ENCODE data around the gene NCK2. TPM values are rescaled to one million over a fixed set of nuclear protein-coding genes. Genes with fewer than 3 reads are reported as not detected.

Gene NCK2
- total and polyA plus RNA-seq, 2 donors from 2014 or later: 22.8 to 52.9 TPM

DNA sequence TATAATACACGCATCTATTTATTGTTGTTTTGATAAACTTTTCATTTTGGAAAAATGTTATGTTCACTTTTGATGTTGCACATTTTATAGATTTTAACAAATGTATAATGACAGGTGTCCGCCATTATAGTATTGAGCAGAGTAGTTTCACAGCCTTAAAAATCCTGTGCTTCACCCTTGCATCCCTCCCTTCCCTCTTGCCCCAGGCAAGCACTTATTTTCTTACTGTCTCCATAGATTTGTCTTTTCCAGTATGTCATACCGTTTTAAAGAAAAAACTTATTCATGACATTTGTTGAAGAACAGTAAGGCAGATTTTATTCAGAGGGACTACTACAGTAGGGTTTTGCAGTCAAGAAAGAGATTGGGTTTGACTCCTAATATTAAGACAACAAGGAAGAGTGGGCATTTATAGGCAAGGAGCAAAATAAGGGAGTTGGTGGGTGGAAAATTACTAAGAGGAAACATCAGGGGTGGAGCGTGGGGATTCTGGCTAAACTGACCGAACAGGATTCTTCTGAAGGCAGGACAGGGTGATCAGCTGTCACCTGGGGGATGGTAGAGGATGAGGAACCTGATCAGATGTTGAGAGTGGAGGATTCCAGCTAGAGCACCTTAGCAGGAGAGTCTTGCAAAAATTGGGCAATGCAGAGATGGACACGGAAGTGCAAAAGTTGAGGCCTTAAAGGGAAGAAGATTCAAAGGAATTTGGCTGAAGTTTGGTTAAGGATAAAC lies 108.8 kb downstream of the NCK2 start:
- no peaks in the 10 kb centered on the region for H3K9me3 ChIP-seq (ENCODE audit: control insufficient read depth in 2 of 3, insufficient read depth in 1 of 3, low read length in 3 of 3)
- H3K4me3 ChIP-seq (ENCODE audit: low read length in 3 of 3): no peak overlapping the region
- intact Hi-C loops (cut with DNase I): no loop called here
- H3K36me3 ChIP-seq (ENCODE audit: control insufficient read depth in 2 of 3, insufficient read depth in 3 of 3, low read length in 3 of 3): no peaks in the 10 kb centered on the region
- H3K27ac ChIP-seq (ENCODE audit: low read depth in 2 of 2, low read length in 2 of 2): no peak overlapping the region
- H3K27me3 ChIP-seq (ENCODE audit: control insufficient read depth, insufficient read depth, low read length): no peaks in the 10 kb centered on the region
- H3K4me1 ChIP-seq (ENCODE audit: control insufficient read depth in 2 of 3, insufficient read depth in 2 of 3, low read depth in 1 of 3, low read length in 3 of 3): peaks cover 0 to 10% (median 0%) of the 10 kb centered on the region in 3 donors
- FAIRE-seq (no peak), DNase-seq (no peak)
- H3K9ac ChIP-seq (ENCODE audit: low read length in 3 of 3): no peak overlapping the region
- TF ChIP-seq, protein P1, sequence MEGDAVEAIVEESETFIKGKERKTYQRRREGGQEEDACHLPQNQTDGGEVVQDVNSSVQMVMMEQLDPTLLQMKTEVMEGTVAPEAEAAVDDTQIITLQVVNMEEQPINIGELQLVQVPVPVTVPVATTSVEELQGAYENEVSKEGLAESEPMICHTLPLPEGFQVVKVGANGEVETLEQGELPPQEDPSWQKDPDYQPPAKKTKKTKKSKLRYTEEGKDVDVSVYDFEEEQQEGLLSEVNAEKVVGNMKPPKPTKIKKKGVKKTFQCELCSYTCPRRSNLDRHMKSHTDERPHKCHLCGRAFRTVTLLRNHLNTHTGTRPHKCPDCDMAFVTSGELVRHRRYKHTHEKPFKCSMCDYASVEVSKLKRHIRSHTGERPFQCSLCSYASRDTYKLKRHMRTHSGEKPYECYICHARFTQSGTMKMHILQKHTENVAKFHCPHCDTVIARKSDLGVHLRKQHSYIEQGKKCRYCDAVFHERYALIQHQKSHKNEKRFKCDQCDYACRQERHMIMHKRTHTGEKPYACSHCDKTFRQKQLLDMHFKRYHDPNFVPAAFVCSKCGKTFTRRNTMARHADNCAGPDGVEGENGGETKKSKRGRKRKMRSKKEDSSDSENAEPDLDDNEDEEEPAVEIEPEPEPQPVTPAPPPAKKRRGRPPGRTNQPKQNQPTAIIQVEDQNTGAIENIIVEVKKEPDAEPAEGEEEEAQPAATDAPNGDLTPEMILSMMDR (IDR thresholded peaks at IDR 0.05; ENCODE audit: borderline replicate concordance, extremely low read depth, insufficient read depth): no peak

DNA sequence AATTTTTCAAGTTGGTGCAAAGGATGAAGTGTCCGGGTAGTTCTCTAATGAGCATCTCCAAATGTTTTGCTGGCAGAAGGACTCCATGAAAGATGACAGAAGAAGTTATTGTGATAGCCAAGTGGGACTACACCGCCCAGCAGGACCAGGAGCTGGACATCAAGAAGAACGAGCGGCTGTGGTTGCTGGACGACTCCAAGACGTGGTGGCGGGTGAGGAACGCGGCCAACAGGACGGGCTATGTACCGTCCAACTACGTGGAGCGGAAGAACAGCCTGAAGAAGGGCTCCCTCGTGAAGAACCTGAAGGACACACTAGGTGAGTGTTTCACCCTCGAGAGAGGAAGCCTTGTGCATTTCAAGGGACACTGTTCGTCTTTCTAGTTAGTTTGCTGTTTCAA lies 110.3 kb downstream of the NCK2 start:
- Histone ChIP-seq H3K36me3 (ENCODE audit: control insufficient read depth in 2 of 3, insufficient read depth in 3 of 3, low read length in 3 of 3) (no peaks in the 10 kb centered on the region), H3K9ac (ENCODE audit: low read length in 3 of 3) (no peak overlapping the region), H3K4me3 (ENCODE audit: low read length in 3 of 3) (no peak overlapping the region), H3K27me3 (ENCODE audit: control insufficient read depth, insufficient read depth, low read length) (no peaks in the 10 kb centered on the region), H3K27ac (ENCODE audit: low read depth in 2 of 2, low read length in 2 of 2) (no peak overlapping the region), H3K9me3 (ENCODE audit: control insufficient read depth in 2 of 3, insufficient read depth in 1 of 3, low read length in 3 of 3) (no peaks in the 10 kb centered on the region), H3K4me1 (ENCODE audit: control insufficient read depth in 2 of 3, insufficient read depth in 2 of 3, low read depth in 1 of 3, low read length in 3 of 3) (peaks cover 0 to 10% (median 0%) of the 10 kb centered on the region in 3 donors)
- intact Hi-C loops (cut with DNase I): no loop called here
- TF ChIP-seq, protein P1 (IDR thresholded peaks at IDR 0.05; ENCODE audit: borderline replicate concordance, extremely low read depth, insufficient read depth): no peak
- DNase-seq (no peak), FAIRE-seq (no peak)

DNA sequence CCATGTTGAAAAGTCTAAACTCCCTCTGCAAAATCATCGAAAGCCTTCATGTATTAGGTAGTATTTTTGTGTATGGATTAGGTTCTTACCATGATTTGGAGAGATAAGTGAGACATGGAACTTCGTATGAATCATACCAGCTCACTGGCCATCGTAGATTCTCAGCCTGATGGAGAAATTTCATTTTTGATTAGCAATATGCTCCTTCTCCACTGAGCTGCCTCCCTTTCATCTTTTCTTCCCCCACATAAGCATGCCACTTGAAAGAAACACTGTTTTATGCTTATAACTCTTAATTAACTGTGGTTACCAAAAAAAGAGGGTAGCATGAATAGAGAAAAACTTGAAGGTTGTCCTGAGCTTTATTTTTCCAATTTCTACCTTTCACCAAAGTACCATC lies 111.9 kb downstream of the NCK2 start:
- Histone ChIP-seq H3K9ac (ENCODE audit: low read length in 3 of 3) (no peak overlapping the region), H3K27me3 (ENCODE audit: control insufficient read depth, insufficient read depth, low read length) (no peaks in the 10 kb centered on the region), H3K27ac (ENCODE audit: low read depth in 2 of 2, low read length in 2 of 2) (no peak overlapping the region), H3K9me3 (ENCODE audit: control insufficient read depth in 2 of 3, insufficient read depth in 1 of 3, low read length in 3 of 3) (no peaks in the 10 kb centered on the region), H3K4me1 (ENCODE audit: control insufficient read depth in 2 of 3, insufficient read depth in 2 of 3, low read depth in 1 of 3, low read length in 3 of 3) (peaks cover 0 to 10% (median 0%) of the 10 kb centered on the region in 3 donors), H3K4me3 (ENCODE audit: low read length in 3 of 3) (no peak overlapping the region), H3K36me3 (ENCODE audit: control insufficient read depth in 2 of 3, insufficient read depth in 3 of 3, low read length in 3 of 3) (no peaks in the 10 kb centered on the region)
- FAIRE-seq: no peak
- DNase-seq: no peak
- intact Hi-C loops (cut with DNase I): no loop called here
- TF ChIP-seq, protein P1 (IDR thresholded peaks at IDR 0.05; ENCODE audit: borderline replicate concordance, extremely low read depth, insufficient read depth): no peak

Measured in kidney (tissue), 14 donors.